Stimulated activated CD4-positive, alpha-beta T cell treated with anti-CD3 and anti-CD28 coated beads, Interleukin-12 subunit alpha, Interleukin-12 subunit beta, amount 100 ng/mL, for 24 hours (primary cell): ENCODE results near the gene YBX2.

Experiments
- DNase-seq, 2 experiments: peaks; one replicate each; pipeline ENCODE4 v3.0.0-alpha.2; 2020; ENCODE audit warnings: low read depth in 2 of 2

The YBX2 gene

GRCh38 chr17:7323731-7324437, 29.4 kb upstream of the YBX2 start:
- DNase-seq, result peak; percentile 35 to 64

GRCh38 chr17:7322520-7323194, 28.2 kb upstream of the YBX2 start:
- DNase-seq, result no peak

- DNase-seq, result no peak
Observed at GRCh38 chr17:7321466-7321865, 27.0 kb upstream of the YBX2 start.

GRCh38 chr17:7318121-7318860, 23.9 kb upstream of the YBX2 start:
- DNase-seq, result no peak

- DNase-seq, result no peak
Observed at GRCh38 chr17:7317161-7317803, 22.8 kb upstream of the YBX2 start.

GRCh38 chr17:7315570-7316235, 21.3 kb upstream of the YBX2 start:
- DNase-seq, result no peak

GRCh38 chr17:7314719-7315569, 20.5 kb upstream of the YBX2 start, which contains the start of gene GPS2:
Gene GPS2, minus strand, starts transcription at chr17:7315360. Its CDS starts 308 bp downstream, at chr17:7315052.
- DNase-seq, result peak; percentile 87 to 91

GRCh38 chr17:7313890-7314718, 19.7 kb upstream of the YBX2 start:
- DNase-seq, result no peak

- no peak for DNase-seq
Observed at GRCh38 chr17:7313088-7313889, 18.9 kb upstream of the YBX2 start.

- DNase-seq, result no peak
Observed at GRCh38 chr17:7312432-7313087, 18.1 kb upstream of the YBX2 start.

- no peak for DNase-seq
Observed at GRCh38 chr17:7311110-7311705, 16.8 kb upstream of the YBX2 start.

GRCh38 chr17:7309628-7310027, 15.2 kb upstream of the YBX2 start:
- no peak for DNase-seq

- peak; percentile 68 to 77 for DNase-seq
Observed at GRCh38 chr17:7308625-7309433, 14.4 kb upstream of the YBX2 start.

GRCh38 chr17:7307686-7308624, 13.5 kb upstream of the YBX2 start:
- DNase-seq, result peak in 1 of 2 experiments; percentile 30

GRCh38 chr17:7306911-7307685, 12.7 kb upstream of the YBX2 start, which contains the start of gene EIF5A:
Gene EIF5A, plus strand, starts transcription at chr17:7307628. Its CDS starts 2,008 bp downstream, at chr17:7309636.
- peak; percentile 100 for DNase-seq
